CD1c-positive myeloid dendritic cell (primary cell): ENCODE measurements around the gene NUCKS1.

Source experiments
- DNase-seq: peaks from one replicate; pipeline ENCODE4 v3.0.0-alpha.2; 2016; ENCODE audit errors: extremely low spot score

Gene NUCKS1

DNA sequence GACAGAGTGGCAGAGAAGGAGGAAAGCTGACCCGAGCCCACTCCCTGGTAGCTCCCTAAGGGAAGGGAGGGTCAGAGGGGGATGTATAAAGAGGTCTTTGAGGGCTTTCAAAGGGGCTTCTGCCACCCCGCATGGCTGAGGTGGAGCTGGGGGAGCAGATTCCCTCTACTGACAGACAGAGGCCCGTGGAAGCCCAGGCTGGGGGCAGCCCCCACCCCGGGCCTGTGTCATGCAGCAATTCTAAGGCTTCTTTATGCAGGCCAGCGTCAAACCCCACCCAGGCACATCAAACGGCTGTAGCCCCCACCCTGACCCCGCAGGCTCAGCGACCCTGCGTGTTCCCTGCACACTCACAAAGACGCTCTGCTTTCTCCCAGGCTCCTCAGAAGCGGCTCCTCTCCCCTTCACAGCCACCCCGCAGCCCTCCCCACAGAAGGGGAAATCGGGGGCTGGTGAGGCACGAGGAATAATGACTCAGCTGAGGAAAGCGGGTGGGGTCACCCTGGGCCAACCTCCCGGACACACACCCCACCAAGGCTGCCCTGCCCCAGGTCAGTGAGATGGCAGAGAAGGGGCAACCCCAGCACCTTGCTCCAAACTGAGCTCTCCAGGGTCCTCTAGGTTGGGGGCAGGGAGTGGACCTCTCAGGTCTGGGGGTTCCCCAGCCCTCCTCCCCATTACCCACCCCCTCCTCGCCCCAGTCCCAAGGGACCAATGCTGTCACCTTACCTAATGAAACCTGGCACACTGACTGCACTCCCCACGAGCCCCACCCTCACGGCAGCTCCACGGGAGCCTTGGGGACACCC is 80.4 kb downstream of the NUCKS1 start:
- peak; percentile 60 for DNase-seq

DNA sequence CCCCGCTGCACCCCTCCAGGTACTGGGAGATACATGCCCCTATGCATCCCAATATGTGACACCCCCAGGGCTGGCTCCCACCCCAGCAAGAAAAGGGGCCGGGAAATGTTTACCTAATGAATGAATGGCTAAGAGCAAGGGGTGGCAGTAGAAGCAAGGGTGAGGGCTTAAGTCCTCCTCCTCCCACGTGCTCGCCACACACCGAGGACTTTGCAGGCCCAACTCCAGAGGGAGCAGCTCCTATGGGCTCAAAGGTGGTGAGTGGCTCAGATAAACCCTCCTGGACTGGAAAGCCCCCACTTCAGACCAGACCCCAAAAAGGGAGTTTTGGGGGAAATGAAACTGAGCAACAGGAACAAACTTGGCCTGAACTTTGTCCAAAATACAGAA is 81.0 kb downstream of the NUCKS1 start:
- peak; percentile 53 for DNase-seq

GRCh38 chr1:205667909-205668643 is 81.9 kb downstream of the NUCKS1 start:
- peak; percentile 18 for DNase-seq

GRCh38 chr1:205666372-205667166 is 83.4 kb downstream of the NUCKS1 start:
- no peak for DNase-seq

DNA sequence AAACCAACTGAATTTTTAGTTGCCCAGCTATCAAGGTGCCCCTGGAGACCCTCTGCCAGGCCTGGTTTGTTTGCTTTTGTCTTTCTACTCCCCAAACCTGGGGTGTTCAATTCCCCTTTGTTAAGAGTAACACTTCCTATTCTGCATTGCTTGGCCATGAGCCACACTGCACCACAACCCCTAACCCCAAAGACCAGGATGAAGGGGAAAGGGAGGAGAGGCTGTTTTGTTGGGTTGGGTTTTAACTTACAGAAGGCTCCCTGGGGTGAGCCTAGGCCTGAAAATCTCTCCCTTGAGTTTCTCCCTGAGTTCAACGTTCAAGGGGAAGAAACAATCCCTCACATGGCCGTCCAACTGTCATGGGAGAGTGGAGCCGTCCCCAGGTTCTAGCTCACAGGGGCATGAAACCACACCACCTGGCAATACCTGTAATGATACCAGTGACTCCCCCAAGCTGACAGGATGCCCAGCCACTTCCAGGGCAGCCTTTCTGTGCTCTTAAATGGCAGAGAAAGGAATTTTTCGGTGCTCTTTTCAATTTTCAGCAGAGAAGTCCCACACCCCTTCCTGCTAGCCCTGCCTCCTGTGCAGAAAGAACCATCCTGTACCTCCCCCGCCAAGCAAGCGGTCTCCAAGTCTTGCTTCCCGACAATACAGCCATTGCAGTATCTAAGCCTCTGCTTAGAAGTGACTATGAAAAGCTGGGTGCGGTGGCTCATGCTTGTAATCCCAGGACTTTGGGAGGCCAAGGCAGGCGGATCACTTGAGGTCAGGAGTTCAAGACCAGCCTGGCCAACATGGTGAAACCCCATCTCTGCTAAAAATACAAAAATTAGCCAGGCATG is 84.6 kb downstream of the NUCKS1 start:
- DNase-seq: no peak

DNA sequence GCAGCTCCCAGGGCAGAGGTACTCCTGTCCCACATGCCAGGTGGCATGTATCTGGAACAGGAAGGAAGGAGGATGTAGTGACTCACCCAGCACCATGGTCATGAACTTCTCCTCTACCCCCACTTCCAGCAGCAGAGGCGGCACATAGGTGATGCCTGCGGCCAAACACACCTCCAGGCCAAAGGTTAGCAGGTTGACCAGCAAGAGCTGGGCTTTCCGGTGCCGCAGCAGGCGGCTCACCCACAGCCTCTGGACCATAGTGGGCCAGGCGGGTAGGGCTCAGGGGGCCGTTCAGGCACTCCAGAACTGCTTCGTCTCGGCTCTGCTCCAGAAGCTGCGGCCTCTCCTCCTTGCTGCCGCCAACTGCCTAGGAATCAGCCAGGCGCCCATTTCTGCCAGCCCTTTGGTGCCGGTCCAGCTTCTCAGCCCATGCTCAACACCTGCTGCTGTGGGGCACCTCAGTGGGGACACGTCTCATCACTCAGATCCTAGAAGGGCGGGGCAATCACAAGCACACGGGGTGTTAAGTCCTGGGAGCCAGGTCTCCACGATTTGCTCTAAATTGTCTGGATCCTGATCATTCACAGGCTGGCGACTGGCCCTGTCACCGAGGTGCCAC is 85.5 kb downstream of the NUCKS1 start:
- DNase-seq: no peak

- DNase-seq: peak; percentile 72
Observed at GRCh38 chr1:205663286-205663936, 86.6 kb downstream of the NUCKS1 start.
